Osteoblast (primary cell): ENCODE results near the gene RAD51B. TPM values are rescaled to one million over a fixed set of nuclear protein-coding genes. Genes with fewer than 3 reads are reported as not detected.

Experiments
- DNase-seq: peaks from one replicate; pipeline ENCODE4 v3.0.0; 2011; ENCODE audit warnings: low spot score, mixed read lengths; ENCODE audit not compliant: insufficient read length; ENCODE audit errors: missing footprints
- H2AFZ ChIP-seq: 2 replicates; pipeline ENCODE4 v1.6.0; 2011; ENCODE audit warnings: mild to moderate bottlenecking, low read length
- H3K27ac ChIP-seq: 2 replicates; pipeline ENCODE4 v1.5.1; 2011; ENCODE audit warnings: mild to moderate bottlenecking, low read depth, low read length, moderate library complexity
- H3K27me3 ChIP-seq: 2 replicates; pipeline ENCODE4 v1.6.0; 2012; ENCODE audit warnings: mild to moderate bottlenecking, control low read depth, inconsistent platforms, low read length, moderate library complexity; ENCODE audit not compliant: insufficient read depth
- H3K36me3 ChIP-seq: 2 replicates; pipeline ENCODE4 v1.5.1; 2011; ENCODE audit warnings: mild to moderate bottlenecking, low read length, control low read depth, moderate library complexity; ENCODE audit not compliant: insufficient read depth
- H3K4me1 ChIP-seq: 2 replicates; pipeline ENCODE4 v1.5.1; 2011; ENCODE audit warnings: mild to moderate bottlenecking, low read length, control low read depth, moderate library complexity; ENCODE audit not compliant: insufficient read depth
- H3K4me2 ChIP-seq: 2 replicates; pipeline ENCODE4 v1.6.0; 2011; ENCODE audit warnings: mild to moderate bottlenecking, low read length; ENCODE audit not compliant: insufficient read depth
- H3K4me3 ChIP-seq: fragments of 200-600 bp; sonication (generic); 3 replicates; pipeline ENCODE4 v1.5.1; 2012; ENCODE audit warnings: mild to moderate bottlenecking, low read length, inconsistent platforms; ENCODE audit not compliant: insufficient read depth
- H3K79me2 ChIP-seq: 2 replicates; pipeline ENCODE4 v1.6.0; 2012; ENCODE audit warnings: mild to moderate bottlenecking, low read length, control low read depth, inconsistent platforms; ENCODE audit not compliant: insufficient read depth
- H3K9me3 ChIP-seq: 2 replicates; pipeline ENCODE4 v1.5.1; 2011; ENCODE audit warnings: low read depth, low read length, control low read depth
- H4K20me1 ChIP-seq: 2 replicates; pipeline ENCODE4 v1.6.0; 2012; ENCODE audit warnings: mild to moderate bottlenecking, low read length, control low read depth; ENCODE audit not compliant: insufficient read depth
- CTCF ChIP-seq: IDR thresholded peaks from 2 replicates; pipeline ENCODE4 v1.5.1; 2011; ENCODE audit warnings: mild to moderate bottlenecking, low read depth, low read length, moderate library complexity; ENCODE audit errors: extremely low read depth
- total RNA-seq: library from RNA; depleted of rRNA; stranded (reverse); fragments of >200 nt; gene quantifications from 2 replicates; pipeline ENCODE4 v1.2.3, GENCODE V29; 2012

Gene RAD51B
- total RNA-seq, 1 donor, result 13.8 TPM

- no peak overlapping the region for H2AFZ ChIP-seq
- H3K4me2 ChIP-seq, result no peak overlapping the region
- H3K36me3 ChIP-seq, result no peaks in the 10 kb centered on the region
- H3K4me3 ChIP-seq, result no peak overlapping the region
- TF ChIP-seq CTCF, result no peak
- no peaks in the 10 kb centered on the region for H3K9me3 ChIP-seq
- no peak overlapping the region for H3K27ac ChIP-seq
- no peaks in the 10 kb centered on the region for H4K20me1 ChIP-seq
- DNase-seq, result no peak
- H3K79me2 ChIP-seq, result no peaks in the 10 kb centered on the region
- H3K4me1 ChIP-seq, result peaks cover 19% of the 10 kb centered on the region
- H3K27me3 ChIP-seq, result no peaks in the 10 kb centered on the region
Measured at GRCh38 chr14:68758301-68758700, 938.7 kb downstream of the RAD51B start.

DNA sequence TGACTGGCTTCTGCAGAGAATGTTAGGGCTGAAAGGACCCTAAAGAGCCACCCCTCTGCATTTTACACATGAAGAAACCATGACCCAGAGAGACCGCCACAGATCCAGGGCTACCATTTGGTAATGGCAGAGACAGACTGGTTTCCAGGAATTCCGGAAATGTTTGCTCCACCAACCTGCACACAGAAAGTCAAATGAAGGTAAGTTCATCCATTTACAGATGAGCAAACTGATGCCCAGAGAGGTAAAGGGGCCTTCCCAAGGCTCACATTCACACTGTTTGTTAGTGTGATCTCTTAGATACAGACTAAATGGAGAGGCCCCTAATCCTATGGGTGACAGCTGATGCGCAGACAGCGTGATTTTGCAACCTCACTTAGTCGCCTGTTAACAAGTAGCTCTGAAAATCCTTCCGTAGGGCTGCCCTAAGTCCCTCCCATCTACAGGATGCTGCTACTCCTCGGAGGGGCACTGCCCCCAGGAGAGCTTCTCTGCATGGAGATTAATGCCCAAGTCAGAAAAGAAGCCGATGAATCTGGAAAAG, 939.5 kb downstream of the RAD51B start:
- Histone ChIP-seq H3K36me3 (no peaks in the 10 kb centered on the region), H3K27me3 (no peaks in the 10 kb centered on the region), H3K4me3 (no peak overlapping the region), H3K79me2 (no peaks in the 10 kb centered on the region), H4K20me1 (no peaks in the 10 kb centered on the region), H3K4me1 (peaks cover 21% of the 10 kb centered on the region), H3K27ac (no peak overlapping the region), H2AFZ (no peak overlapping the region), H3K4me2 (no peak overlapping the region), H3K9me3 (no peaks in the 10 kb centered on the region)
- no peak for DNase-seq
- TF ChIP-seq CTCF, result no peak

GRCh38 chr14:68759937-68760336, 940.4 kb downstream of the RAD51B start:
- no peak for DNase-seq
- no peak overlapping the region for H3K4me2 ChIP-seq

GRCh38 chr14:68760761-68761160, 941.2 kb downstream of the RAD51B start:
- Histone ChIP-seq H3K36me3 (no peaks in the 10 kb centered on the region), H3K27me3 (no peaks in the 10 kb centered on the region), H4K20me1 (no peaks in the 10 kb centered on the region), H3K9me3 (no peaks in the 10 kb centered on the region), H3K4me1 (peaks cover 20% of the 10 kb centered on the region), H3K4me3 (no peak overlapping the region), H3K27ac (no peak overlapping the region), H3K79me2 (no peaks in the 10 kb centered on the region), H3K4me2 (no peak overlapping the region), H2AFZ (no peak overlapping the region)
- DNase-seq, result no peak
- TF ChIP-seq CTCF, result no peak

More at GRCh38 chr14:68759937-68760336, 940.4 kb downstream of the RAD51B start:
- H3K27ac ChIP-seq, result no peak overlapping the region
- H3K4me3 ChIP-seq, result no peak overlapping the region
- no peaks in the 10 kb centered on the region for H3K27me3 ChIP-seq
- TF ChIP-seq CTCF, result no peak
- no peaks in the 10 kb centered on the region for H3K9me3 ChIP-seq
- H3K36me3 ChIP-seq, result no peaks in the 10 kb centered on the region
- H2AFZ ChIP-seq, result no peak overlapping the region
- peaks cover 20% of the 10 kb centered on the region for H3K4me1 ChIP-seq
- H3K79me2 ChIP-seq, result no peaks in the 10 kb centered on the region
- no peaks in the 10 kb centered on the region for H4K20me1 ChIP-seq
